ENCODE results near the gene FAF1.

DNA sequence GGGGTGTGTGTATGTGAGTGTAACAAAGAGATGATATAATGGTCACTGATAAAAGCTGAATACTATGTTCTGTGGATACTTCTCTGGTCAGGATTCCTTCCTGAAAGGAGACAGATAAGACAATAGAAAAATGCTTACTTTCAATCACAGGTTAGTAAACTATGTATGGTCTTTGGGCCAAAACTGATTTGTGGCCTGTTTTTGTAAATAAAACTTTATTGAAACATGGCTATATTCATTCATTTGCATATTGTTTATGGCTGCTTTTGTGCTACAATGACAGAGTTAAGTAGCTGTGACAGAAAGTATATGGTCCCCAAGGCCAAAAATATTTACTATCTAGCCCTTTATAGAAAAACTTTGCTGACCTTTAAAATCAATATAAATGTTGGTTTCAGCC is 454.6 kb downstream of the FAF1 start:
- TF ChIP-seq, protein P1, sequence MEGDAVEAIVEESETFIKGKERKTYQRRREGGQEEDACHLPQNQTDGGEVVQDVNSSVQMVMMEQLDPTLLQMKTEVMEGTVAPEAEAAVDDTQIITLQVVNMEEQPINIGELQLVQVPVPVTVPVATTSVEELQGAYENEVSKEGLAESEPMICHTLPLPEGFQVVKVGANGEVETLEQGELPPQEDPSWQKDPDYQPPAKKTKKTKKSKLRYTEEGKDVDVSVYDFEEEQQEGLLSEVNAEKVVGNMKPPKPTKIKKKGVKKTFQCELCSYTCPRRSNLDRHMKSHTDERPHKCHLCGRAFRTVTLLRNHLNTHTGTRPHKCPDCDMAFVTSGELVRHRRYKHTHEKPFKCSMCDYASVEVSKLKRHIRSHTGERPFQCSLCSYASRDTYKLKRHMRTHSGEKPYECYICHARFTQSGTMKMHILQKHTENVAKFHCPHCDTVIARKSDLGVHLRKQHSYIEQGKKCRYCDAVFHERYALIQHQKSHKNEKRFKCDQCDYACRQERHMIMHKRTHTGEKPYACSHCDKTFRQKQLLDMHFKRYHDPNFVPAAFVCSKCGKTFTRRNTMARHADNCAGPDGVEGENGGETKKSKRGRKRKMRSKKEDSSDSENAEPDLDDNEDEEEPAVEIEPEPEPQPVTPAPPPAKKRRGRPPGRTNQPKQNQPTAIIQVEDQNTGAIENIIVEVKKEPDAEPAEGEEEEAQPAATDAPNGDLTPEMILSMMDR (IDR thresholded peaks at IDR 0.05; ENCODE audit: low read depth, low read length): no peak
- no peak for TF ChIP-seq EZH2phosphoT487 (IDR thresholded peaks at IDR 0.05; ENCODE audit: low read depth)

Measured in OCI-LY3 (cell line).